Suprapubic skin (tissue), 3 donors: Measurements from ENCODE around the gene KCNT1.

Source experiments
- POLR2A ChIP-seq, 2 donors: fragments of 450-650 bp; IDR thresholded peaks; one replicate each; pipeline ENCODE4 v1.6.1; 2017; ENCODE audit warnings: antibody characterized with exemption in 2 of 2, mild to moderate bottlenecking in 2 of 2, moderate library complexity in 2 of 2
- TF ChIP-seq, protein P1 (sequence below), 2 donors: fragments of 200-600 bp in 1 of 2; fragments of 450-650 bp in 1 of 2; sonication (generic) in 1 of 2; IDR thresholded peaks; one replicate each; pipeline ENCODE4 v1.5.1; 2016 to 2019; ENCODE audit warnings: antibody characterized with exemption in 2 of 2, mild to moderate bottlenecking in 1 of 2, moderate library complexity in 1 of 2

GRCh38 chr9:135792268-135793128, 90.5 kb downstream of the KCNT1 start:
- TF ChIP-seq, protein P1, sequence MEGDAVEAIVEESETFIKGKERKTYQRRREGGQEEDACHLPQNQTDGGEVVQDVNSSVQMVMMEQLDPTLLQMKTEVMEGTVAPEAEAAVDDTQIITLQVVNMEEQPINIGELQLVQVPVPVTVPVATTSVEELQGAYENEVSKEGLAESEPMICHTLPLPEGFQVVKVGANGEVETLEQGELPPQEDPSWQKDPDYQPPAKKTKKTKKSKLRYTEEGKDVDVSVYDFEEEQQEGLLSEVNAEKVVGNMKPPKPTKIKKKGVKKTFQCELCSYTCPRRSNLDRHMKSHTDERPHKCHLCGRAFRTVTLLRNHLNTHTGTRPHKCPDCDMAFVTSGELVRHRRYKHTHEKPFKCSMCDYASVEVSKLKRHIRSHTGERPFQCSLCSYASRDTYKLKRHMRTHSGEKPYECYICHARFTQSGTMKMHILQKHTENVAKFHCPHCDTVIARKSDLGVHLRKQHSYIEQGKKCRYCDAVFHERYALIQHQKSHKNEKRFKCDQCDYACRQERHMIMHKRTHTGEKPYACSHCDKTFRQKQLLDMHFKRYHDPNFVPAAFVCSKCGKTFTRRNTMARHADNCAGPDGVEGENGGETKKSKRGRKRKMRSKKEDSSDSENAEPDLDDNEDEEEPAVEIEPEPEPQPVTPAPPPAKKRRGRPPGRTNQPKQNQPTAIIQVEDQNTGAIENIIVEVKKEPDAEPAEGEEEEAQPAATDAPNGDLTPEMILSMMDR (IDR thresholded peaks at IDR 0.05) = no peak
- TF ChIP-seq POLR2A (IDR thresholded peaks at IDR 0.05) = no peak
